ENCODE results near the gene P2RX6.

The P2RX6 gene

DNA sequence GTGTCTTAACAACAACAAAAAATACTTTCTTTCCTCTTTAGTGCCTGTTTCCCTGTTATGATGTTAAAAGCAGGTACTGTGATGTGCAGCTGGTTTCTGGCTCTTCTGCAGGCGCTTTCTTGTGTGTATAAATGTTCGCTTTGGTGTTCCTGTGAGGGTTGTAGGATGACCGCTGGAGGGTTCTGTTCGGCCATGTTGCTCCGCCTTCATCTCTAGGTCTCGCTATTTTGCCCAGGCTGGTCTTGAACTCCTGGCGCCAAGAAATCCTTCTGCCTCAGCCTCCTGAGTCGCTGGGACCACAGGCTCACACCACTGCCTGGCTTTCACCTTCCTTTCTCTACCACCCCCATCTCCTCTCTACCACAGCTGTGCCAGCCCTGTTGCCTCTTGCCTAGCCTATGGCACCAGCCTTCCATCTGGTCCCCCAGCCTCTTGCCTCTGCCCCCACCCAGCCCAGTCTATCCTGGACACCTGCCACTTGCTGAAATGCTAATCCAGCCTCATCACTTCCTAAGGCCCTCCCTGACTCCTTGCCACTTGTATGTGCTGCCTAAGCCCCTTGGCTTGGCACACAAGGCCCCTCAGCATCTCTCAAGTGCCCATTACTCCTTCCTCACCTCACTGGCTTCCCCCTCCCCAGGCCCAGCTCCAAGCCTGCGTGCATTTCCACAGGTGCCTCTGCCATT lies 36.3 kb downstream of the P2RX6 start:
- TF ChIP-seq, protein P1, sequence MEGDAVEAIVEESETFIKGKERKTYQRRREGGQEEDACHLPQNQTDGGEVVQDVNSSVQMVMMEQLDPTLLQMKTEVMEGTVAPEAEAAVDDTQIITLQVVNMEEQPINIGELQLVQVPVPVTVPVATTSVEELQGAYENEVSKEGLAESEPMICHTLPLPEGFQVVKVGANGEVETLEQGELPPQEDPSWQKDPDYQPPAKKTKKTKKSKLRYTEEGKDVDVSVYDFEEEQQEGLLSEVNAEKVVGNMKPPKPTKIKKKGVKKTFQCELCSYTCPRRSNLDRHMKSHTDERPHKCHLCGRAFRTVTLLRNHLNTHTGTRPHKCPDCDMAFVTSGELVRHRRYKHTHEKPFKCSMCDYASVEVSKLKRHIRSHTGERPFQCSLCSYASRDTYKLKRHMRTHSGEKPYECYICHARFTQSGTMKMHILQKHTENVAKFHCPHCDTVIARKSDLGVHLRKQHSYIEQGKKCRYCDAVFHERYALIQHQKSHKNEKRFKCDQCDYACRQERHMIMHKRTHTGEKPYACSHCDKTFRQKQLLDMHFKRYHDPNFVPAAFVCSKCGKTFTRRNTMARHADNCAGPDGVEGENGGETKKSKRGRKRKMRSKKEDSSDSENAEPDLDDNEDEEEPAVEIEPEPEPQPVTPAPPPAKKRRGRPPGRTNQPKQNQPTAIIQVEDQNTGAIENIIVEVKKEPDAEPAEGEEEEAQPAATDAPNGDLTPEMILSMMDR (IDR thresholded peaks at IDR 0.05; ENCODE audit: borderline replicate concordance, insufficient read depth, low read depth, low read length): no peak
- H3K4me3 ChIP-seq (ENCODE audit: low read depth, low read length): no peak overlapping the region

DNA sequence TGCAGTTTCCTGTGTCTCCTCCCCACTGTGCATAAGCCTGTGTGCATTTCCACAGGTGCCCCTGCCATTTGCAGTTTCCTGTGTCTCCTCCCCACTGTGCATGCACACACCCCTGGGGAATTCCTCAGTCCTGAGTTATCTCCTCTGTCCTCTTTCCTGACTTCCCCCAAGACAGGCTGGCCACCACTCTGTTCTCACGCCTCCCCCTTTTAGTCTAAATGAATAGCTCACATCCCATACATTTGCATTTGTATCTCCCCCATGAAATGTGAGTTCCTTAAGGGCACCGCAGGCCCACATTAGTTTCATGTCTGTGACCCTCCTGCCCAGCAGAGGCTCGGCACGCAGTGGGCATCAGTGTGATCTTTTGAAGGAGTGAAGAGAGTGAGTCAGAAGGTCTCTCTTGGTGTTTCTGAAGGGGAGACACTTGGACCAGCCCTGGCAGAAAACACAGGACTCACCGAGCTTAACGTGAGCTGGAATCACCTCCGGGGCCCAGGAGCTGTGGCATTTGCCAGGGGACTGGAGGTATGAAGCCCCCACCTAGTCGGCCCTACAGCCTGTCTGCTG lies 37.0 kb downstream of the P2RX6 start:
- TF ChIP-seq, protein P1 (IDR thresholded peaks at IDR 0.05; ENCODE audit: borderline replicate concordance, insufficient read depth, low read depth, low read length): no peak
- H3K4me3 ChIP-seq (ENCODE audit: low read depth, low read length): no peak overlapping the region

DNA sequence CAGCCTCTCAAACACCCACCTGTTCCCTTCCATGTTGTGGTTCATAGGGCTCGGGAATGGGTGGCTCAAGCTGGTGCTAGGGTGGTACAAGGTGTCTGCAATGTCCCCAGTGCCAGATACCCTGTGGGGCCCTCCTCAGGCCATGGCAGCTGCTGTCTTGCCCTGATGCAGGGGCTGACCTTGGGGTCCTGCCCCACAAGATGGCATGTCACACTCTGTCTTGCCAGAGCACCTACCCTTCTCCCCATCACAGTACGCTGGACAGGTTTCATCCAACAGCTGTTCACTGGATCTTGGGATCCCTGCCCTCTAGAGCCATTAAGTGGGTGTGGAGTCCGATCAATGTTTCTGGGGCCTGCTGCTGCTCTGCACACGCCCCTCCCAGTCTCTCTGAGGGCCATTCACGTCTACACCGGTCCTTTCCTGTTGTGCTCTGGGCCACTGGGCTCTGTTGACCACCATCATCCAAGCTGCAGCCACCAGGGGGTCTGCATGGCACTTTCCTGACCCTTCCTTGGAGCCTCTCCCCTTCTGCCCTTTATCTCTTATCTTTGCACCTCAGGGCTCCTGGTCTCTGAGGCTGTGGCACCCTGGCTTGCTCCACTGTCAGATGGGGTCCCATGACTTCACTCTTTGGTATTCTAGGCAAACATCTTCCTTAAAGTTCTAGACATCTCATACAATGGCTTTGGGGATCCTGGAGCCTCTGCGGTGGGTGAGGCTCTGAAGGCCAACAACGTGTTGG lies 37.9 kb downstream of the P2RX6 start:
- TF ChIP-seq, protein P1 (IDR thresholded peaks at IDR 0.05; ENCODE audit: borderline replicate concordance, insufficient read depth, low read depth, low read length): no peak
- H3K4me3 ChIP-seq (ENCODE audit: low read depth, low read length): no peak overlapping the region

DNA sequence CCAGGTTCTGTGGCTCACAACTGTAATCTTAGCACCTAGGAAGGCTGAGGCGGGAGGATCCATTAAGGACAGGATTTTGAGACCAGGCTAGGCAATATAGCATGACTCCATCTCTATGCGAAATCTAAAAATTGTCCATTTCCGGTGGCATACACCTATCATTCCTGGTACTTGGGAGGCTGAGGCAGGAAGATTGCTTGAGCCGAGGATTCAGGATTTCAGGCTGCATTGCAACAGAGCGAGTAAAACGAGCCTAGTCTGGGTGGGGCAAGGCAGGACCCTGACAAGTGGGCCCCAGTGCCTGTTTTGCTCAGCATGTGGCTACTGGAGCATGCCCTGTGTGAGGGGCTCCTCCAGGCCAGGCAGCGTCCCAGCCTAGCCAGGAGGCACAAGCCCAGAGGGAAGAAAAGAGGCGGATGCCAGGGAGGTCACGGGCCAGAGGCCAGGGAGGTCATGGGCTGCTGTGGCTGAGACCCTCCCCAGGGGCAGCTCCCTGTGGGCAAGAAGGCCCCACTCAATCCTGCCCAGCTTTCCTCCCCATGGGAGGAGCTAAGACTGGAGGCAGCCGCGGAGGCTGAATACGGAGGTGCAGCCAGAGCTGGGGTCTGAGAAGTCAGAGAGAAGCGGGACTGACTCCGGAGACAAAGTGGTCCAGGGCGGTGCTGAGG lies 39.2 kb downstream of the P2RX6 start:
- TF ChIP-seq, protein P1 (IDR thresholded peaks at IDR 0.05; ENCODE audit: borderline replicate concordance, insufficient read depth, low read depth, low read length): no peak

DNA sequence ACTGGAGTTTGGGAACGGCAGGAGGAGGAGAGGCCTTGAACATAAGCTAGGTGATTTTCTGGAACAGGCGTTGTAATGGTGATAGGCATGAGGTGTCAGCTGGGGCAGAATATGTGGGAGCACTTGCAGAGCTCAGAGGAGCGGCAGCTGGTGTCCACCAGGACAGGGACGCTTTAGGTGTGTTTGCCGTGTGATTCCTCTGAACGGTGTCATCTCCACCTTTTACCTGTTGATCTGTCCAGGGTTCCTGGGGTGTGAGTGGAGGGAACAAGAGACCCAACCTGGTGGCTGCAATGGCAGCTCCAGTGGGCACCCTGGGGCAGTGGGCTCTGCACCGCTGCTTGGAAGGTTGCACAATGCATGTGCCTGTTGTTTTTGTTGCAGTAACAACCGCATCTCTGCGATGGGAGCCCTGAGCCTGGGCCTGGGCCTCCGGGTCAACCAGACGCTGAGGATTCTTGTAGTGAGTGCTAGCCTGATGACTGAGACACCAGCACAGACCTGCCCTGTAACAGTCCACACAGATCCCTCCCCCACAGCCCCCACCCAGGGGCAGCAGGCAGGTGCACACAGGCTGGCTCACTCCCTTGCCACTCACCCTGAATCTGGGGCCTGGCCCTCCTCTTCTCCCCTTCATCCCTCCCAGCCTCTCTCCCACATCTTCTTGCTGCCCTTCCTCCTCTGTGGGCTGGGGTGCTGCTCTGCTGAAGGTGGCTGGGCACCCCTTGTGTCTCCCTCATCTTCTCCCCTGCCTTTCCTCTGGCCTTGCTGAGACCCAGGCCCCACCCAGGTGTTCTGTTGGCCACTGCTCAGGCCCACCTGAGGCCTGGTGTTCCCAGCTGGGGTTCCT lies 40.0 kb downstream of the P2RX6 start:
- H3K4me3 ChIP-seq (ENCODE audit: low read depth, low read length): no peak overlapping the region
- TF ChIP-seq, protein P1 (IDR thresholded peaks at IDR 0.05; ENCODE audit: borderline replicate concordance, insufficient read depth, low read depth, low read length): no peak

More for the DNA sequence above, 39.2 kb downstream of the P2RX6 start:
- no peak overlapping the region for H3K4me3 ChIP-seq (ENCODE audit: low read depth, low read length)

DNA sequence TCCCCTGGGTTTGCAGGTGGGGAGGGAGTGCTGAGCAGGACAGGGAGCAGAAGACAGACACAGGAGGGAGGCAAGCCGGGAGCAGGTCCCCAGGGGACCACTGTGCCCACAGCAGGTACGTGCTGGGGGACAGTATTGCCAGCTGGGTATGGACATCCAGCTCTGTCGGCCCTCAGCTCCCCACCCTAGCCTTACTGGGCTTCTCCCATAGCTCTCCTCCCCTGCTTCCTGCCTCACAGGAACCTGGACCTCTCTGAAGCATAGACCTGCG lies 40.5 kb downstream of the P2RX6 start:
- TF ChIP-seq, protein P1 (IDR thresholded peaks at IDR 0.05; ENCODE audit: borderline replicate concordance, insufficient read depth, low read depth, low read length): no peak
- H3K4me3 ChIP-seq (ENCODE audit: low read depth, low read length): no peak overlapping the region

Data from GM12875 (cell line).